Brain pericyte (primary cell): Measurements from ENCODE around the gene UBL7.

Source experiments
- DNase-seq: peaks from one replicate; pipeline ENCODE4 v3.0.0-alpha.2; 2012; ENCODE audit warnings: low read depth, low spot score

The UBL7 gene

DNA sequence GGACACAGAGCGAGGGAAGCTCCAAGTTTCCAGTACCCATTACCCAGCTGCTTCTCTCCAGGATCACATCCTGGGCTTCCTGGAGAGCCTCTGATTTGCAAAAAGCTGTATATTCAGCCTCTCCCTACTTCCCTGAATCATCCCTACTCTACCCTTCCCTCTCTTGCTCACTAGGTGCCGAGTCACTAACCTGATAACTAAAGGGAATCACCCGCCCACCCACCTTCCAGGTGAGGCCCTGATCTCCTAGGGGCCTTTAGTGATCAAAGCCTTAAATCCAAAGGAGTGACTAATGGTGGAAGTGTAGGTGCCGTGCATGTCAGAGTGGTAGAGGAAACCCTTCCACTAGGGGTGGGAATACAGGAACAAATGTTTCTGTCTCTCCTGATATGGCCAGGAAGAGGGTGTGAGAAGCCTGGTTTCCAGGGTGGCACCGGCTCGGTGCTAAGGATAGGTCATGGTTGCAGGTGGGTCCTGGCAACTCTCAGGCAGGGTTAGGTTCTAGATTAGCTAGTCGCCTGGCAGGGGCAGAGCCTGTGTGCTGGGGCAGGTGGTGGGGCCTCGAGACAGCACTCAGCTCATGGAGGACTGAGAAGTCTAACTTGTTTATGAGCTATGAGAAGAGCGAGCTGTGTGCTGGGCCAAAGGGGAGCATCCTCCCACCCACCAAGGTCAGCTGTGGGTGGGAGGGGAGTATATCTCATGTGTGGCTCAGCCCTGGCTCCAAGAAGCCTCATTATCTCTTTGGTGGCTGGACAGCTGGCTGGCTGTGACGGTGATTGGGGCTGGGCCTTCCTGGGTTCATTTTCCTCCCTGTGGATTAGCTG is 37.3 kb downstream of the UBL7 start:
- DNase-seq = no peak

GRCh38 chr15:74422652-74423430 is 38.1 kb downstream of the UBL7 start:
- DNase-seq = no peak

DNA sequence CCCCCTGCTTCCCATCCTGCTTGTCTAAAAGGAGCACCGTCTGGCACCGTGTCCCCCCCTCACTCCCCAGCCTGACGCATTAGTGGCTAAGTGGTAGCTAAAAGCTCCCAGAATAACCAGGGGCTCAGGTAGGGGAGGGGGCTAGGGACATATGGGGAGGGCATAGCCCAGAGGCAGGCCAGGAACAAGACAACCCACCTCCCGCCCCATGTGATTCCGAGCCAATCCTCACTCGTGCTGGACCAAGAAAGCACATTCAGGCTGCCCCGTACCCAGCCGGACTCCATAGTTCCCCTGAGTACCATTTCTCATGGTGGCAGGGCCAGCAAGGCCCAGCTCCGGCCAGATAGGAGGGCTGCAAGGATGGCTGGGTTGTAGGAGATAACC is 38.7 kb downstream of the UBL7 start:
- DNase-seq = no peak

GRCh38 chr15:74421302-74422245 is 39.4 kb downstream of the UBL7 start:
- DNase-seq = no peak

DNA sequence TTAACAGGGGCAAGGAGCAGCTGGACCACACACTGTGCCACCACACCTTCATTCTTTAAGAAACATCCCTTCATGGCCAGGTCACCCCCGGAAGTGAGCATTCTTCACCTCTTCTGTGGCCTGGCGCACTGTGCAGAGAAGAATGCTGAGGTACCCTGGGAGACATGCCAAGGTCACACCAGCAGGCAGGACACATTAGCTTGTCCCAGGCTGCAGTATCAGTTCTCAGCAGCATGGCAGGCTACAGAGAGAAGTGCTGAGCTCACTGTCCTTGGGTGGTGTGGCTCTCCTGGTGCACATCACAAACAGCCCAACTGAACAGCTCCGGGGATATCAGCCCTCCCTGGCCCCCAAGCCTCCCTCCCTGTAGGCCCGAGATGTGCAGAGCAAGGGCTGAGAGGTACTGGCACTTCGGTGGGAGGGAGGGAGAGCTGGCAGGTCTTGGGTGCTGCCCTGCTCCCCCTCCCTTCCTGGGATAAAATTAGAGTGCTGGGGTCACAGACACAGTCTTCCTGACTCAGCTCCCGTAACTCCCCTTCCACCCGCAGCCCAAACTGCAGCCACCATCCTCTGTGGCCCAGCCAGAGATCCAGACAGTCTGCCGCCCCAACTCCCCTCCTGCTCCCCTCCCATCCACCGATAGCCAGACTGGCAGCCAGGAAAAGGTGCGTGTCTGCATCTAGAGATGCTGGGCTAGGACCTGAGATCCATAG is 40.6 kb downstream of the UBL7 start:
- no peak for DNase-seq

DNA sequence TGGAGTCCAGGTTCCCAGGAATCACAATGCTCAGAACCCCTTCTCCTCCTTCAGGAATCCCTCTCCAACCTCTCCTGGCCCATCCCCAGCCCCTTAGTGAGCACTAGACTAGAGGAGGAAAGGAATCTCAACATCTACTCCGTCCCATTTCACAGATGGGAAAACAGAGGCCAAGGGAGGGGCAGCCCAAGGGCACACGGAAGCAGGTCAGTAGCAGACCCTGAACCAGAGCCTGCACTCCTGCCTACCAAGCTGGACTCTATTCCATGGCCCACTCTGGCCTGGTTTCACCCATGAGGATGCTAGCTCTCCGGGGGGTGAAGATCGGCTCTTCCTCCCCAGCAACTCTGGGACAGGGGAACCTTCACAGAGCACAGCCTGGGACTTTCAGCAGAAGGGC is 41.5 kb downstream of the UBL7 start:
- no peak for DNase-seq

DNA sequence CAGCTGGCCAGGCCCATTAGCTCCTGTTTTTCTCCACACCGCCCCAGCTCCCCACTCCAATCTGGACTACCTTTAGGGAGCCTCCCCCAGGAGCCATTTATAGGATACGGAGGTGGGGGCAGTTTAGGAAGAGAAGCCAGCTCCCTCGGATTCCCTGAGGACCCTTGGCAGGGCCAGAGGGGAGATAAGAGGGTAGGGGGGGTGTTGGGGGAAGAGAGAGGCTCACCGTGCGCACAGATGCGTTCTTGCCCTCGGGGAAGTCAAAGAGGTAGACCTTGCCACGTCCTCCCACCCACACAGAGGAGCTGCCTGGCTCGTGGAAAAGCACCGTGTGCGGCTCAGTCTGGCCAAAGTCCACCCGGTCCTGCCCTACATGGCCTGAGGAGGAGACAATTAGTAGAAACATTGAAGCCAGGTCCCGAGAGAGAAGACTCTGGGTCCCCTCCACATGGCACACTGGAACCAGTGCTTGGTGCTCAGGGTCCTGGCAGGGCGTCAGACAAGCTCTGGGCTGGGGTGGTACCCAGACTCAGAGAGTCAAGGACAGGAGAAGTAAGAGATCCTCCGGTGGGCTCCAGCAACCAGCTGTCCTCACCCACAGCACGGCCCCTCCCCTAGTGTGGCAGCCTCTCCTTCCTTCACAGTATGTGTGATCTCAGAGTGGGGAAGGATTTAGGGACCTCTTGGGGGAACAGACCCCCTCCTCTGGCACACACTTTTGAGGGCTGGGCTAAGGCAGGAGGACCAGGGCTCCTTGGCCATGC is 42.2 kb downstream of the UBL7 start:
- DNase-seq = no peak

DNA sequence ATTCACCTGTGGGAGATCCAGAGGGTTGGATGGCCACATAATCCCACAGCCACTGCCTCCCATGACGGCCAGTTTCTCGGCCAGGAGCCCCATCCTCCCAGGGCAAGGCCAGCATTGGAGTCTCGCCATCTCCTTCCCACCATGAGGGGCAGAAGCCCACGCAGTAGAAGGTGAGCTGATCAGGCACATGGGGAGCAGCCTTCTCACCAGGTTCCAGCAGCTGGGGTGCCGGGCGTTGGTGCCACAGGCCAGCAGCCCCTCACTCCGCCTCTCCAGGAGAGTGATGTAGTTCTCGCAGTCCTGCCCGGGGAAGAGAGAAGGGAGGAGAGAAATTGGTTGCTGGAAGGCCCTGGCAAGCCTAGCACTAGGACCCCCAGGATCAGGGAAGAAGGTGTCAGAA is 43.3 kb downstream of the UBL7 start:
- DNase-seq = no peak

DNA sequence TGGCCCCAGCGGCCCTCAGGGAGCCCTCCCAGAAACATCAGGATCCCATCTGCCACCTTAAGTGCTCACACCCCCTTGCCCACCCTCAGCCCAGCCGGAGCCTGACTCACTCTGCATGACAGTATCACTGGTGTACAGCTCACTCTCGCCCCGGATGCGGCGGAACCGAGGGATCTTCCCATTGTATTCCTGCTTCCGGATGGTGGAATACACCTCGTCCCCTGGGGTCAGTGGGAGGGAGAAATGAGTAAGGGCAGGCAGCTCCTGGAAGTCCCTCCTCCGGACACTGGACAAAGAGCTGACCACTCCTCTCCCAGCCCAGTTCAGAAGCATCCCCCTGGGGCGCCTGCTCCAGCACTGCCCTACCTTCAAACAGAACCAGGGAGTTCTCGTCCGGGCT is 43.7 kb downstream of the UBL7 start:
- no peak for DNase-seq

GRCh38 chr15:74415966-74416916 is 44.7 kb downstream of the UBL7 start:
- no peak for DNase-seq

- DNase-seq = no peak
These were observed 46.2 kb downstream of the UBL7 start for GRCh38 chr15:74414603-74415338.

GRCh38 chr15:74414081-74414580 is 46.8 kb downstream of the UBL7 start:
- no peak for DNase-seq

DNA sequence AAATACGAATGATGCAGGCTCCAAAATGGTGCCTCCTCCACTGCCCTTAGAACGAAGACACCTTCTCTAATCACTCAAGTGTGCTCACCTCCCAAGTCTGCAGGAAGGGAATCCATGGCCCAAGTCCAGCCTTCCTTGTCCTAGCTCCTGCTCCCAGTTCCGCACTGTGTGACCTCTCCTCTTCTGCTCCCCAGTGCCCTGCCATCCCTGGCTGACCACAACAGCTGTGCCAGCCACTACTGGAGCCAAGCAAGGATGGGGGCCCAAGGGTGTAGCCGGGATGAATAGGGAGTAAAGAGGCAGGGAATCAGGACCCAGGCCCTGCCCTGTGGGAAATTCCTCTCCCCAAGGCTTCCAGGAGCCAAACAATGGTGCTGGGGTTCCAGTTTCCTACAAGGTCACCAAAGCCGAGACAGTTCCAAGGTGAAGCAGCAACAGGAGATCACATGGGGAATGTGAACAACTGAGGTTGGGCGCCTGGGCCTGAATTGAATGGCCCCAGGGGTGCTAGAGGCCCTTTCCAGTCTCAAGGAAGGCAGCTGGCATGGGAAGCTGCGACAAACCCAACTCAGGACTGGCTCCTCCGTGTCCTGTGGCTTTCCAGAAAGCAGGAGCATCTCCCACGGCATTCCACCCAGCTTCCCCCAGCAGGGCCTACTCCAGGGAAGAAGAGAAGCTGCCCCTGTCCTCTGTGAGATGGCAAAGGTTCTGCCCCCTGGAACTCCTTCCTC is 47.4 kb downstream of the UBL7 start:
- DNase-seq = no peak

- no peak for DNase-seq
These were observed 48.8 kb downstream of the UBL7 start for GRCh38 chr15:74412159-74412558.

DNA sequence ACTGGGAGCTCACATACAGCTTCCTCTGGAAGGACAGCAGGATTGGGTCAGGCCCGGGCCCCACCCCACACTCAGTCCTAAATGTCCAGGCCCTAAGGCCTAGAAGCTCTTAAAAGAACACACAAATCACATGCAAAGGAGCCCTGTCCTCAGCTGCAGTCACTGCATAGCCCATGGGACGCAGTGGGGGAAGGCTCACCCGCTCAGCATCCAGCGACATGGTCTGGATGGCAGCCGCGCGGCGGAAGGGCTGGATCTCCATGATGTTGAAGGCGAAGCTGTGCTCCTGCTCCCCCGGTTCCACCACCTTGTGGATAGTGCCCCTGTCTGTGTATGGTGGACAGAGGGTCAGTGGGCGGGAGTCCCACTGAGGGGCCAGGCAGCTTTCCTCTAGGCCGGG is 49.3 kb downstream of the UBL7 start:
- no peak for DNase-seq

- DNase-seq = no peak
These were observed 50.5 kb downstream of the UBL7 start for GRCh38 chr15:74410502-74410901.

GRCh38 chr15:74409225-74409624 is 51.7 kb downstream of the UBL7 start:
- no peak for DNase-seq

GRCh38 chr15:74408815-74409214 is 52.1 kb downstream of the UBL7 start:
- DNase-seq = no peak
